GM19372 (cell line): ENCODE measurements around the gene RNF220.
"Not testable (repeated sequence)": the region's sequence is repeated elsewhere in the genome, so short reads cannot be mapped to it uniquely, and the experiment has no call there.

Experiments used
- ATAC-seq: cut with Tn5 transposase; IDR thresholded peaks from one replicate; pipeline ENCODE4 v1.9.1; 2021; ENCODE audit warnings: mild to moderate bottlenecking, low read depth, moderate library complexity; ENCODE audit not compliant: unreplicated experiment

The RNF220 gene

DNA sequence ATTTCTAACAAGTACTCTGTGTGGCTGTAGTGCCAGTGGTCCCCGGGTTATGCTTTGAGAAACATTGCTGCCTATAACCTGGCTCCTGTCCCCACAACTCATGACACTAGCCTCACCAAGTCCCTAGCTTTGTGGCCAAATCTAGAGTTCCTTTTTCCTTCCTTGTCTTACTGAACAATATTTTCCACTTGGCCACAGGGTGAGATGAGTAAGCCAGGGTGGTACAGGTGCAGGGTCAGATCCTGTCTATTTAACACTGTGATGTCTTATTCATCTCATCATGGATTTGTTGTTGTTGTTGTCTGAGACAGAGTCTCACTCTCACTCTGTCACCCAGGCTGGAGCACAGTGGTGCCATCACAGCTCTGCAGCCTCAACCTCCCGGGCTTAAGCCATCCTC is 288.1 kb downstream of the RNF220 start:
- ATAC-seq: no peak

DNA sequence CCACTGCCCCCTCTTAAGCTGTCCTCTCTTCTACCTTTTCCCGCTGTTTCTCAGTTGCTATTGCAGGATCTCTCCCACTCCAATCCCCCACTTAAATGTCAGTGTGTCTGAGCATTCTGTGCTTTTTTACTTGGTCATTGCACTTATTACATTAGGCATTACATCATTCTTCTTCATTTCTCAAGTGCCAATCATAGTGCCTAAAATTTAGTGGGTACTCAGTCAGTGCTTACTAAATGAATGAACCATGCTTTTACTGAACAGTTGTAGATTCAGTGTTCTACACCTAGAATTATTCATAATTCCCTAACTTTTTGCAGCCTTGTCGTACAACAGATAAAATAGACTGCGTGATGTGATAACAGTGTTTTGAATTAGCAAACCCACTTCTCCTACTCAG is 288.8 kb downstream of the RNF220 start:
- ATAC-seq: no peak

DNA sequence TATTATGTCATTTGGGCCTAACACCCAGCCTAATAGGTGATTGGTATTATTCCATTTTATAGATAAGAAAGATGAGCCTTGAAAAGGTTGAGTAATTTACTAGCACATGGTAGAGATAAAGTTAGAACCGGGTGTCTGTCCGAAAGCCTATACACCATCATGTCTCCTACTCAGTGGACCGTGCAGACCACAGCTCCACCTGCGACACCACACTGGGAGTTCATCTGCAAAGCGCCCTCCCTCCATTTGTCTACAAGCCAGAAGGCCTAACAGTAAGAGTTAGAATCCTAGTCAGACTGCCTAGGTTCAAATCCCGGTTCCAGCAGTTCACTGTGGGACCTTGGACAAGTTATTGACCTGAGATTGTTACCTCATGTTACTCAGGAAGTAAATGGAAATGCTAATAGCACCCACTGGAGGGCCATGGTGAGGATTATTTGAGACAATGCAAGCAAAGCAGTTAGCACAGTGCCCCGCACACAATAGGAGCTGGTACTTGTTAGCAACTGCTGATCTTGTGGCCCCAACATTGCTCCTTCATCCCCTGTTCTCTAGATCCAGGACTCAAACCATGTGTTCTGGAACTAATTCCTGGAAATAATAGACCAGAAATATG is 289.9 kb downstream of the RNF220 start:
- ATAC-seq: no peak

DNA sequence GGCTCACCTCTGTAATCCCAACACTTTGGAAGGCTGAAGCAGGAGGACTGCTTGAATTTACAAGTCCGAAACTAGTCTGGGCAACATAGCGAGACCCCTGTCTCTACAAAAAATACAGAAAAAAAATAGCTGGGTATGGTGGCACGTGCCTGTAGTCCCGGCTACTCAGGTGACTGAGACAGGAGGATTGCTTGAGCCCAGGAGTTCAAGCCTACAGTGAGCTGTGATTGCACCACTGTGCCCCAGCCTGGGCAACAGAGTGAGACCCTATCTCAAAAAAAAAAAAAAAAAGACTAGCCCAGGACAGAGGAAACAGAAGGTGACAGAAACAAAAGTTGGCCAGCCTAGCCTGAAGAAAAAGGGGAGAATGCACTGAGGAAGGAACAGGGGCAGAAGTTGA is 290.6 kb downstream of the RNF220 start:
- ATAC-seq: no peak

DNA sequence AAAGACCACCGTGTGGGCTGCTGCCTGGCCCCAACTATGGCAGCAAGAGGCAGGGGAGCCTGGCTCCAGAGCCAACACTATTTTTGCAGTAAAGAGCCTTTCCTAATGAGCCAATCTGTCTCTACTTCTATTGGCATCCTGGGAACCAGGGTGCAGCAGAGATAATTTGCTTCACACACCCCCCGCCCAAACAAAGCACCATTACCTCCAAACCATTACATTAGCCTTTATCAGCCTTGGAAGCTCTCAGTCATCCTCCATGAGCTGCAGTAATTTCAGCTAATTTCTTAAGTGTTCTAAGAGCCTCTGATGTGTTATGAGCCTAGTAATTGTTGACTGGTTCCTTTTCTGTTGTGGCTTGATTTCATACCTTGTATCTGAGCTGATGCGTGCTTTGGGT is 291.0 kb downstream of the RNF220 start:
- no peak for ATAC-seq

DNA sequence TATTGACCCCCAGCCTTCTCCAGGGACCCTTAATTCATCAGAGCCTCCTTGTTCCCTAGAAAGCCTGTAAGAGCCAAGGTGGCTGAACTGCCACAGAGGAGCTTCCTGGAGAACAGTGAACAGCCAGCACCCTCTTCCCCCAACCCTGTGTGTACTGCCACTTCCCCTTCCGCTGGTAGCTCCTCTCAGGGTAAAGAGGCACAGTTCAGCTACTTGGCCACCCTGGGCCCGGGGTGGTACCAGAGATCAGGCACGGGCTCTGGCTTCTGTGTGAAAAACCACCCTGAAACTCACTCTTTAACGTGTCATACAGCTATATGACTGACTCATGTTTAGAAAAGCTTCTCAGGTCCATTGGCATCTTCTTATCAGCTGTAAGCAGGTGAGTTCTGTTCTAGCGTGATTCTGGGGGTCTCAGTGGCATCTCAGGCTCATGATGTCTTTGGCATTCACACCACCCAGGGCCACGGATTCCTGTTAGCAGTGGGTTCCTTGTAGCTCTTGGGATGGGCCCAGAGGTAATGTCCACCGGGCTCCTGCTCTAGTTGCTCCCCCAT is 291.8 kb downstream of the RNF220 start:
- no peak for ATAC-seq

DNA sequence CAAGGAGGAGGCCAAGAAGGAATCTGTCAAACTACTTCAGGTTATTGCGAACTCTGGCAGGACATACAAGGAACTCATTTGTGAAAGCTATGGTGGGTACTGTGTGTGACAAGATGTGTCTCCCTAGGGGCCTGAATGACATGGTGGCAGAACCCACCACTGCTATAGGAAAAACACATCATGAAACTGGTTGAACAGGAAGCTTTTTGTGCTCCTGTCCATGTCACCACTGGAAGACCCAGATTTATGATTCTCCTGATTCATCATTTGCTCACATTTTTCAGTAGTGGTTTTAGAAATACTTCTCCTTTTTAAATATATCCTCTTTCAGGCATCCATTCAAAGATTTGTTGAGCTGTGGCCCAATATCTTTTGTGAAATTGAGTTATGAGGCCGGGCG is 293.1 kb downstream of the RNF220 start:
- no peak for ATAC-seq

DNA sequence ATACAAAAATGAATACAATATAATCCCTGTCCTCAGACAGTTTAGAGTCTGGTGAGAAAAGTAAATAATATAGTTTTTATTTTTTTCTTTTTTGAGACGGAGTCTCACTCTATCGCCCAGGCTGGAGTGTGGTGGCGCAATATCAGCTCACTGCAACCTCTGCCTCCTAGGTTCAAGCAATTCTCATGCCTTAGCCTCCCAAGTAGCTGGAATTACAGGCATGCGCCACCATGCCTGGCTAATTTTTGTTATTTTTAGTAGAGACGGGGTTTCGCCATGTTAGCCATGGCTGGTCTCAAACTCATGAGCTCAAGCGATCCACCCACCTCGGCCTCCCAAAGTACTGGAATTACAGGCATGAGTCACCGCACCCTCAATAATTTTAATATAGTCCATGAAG is 294.3 kb downstream of the RNF220 start:
- ATAC-seq: not testable (repeated sequence)

DNA sequence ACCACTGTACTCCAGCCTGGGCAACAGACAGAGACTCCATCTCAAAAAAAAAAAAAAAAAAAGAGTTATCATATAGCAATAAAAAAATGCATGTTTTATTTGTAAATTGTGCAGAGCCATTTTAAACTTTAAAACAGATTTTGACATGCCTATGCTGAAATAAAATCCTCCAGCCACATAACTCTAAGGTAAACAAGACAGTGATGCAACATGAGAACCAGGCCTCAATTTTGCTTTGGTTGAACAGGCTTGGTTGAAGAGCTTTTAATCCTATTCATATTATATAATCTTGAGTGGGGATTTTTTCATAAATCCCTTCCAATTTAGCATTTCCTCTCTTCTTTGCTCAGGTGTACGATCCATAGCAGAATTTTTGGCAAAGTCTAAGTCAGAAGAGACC is 295.5 kb downstream of the RNF220 start:
- ATAC-seq: no peak

DNA sequence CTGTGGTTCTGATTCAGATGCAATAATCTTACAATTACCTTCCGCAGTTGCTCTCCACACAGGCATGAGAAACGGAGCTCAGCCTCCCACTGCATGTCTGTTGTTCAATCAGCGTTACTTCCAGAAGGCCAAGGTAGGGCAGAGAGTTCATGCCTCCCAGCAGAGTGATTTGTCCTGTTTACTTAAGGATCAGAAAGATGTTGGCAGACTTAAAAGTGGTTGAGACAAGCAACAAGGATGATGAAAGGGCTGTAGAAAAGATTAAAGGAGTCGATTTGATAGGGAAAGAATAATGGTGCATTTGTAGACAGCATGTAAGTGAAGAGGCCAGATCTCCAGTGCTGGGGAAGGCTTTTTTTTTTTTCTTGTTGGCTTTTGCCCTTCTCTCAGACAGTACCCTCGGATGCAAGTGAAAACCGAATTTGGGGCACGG is 296.1 kb downstream of the RNF220 start:
- no peak for ATAC-seq
